WTC11 (cell line): Measurements from ENCODE around the gene ANG. TPM values are rescaled to one million over a fixed set of nuclear protein-coding genes. Genes with fewer than 3 reads are reported as not detected.
"Not testable (repeated sequence)": the region's sequence is repeated elsewhere in the genome, so short reads cannot be mapped to it uniquely, and the experiment has no call there.

Experiments
- ATAC-seq: fragments of 200-7000 bp; cut with Tn5 transposase; 2 replicates; pipeline ENCODE4 v1.10.0; 2021; ENCODE audit warnings: mild to moderate bottlenecking, moderate library complexity
- CTCF ChIA-PET: fragments of 300-600 bp; sonication (Branson Sonifier 250); formaldehyde crosslinking; loops from one replicate; lab custom pipeline; 2021; ENCODE audit warnings: antibody characterized with exemption; lab: Charles Lee
- POLR2A ChIA-PET: fragments of 350-600 bp; sonication (Branson Sonifier 250); formaldehyde crosslinking; loops from one replicate; lab custom pipeline; 2021; ENCODE audit warnings: antibody characterized with exemption; lab: Charles Lee
- DNase-seq: peaks from one replicate; pipeline ENCODE4 v3.0.0; 2021; ENCODE audit warnings: low spot score
- H3K27ac Mint-ChIP-seq: 2 replicates; pipeline ENCODE4 v1.8.0; 2021; ENCODE audit warnings: mixed read lengths
- H3K27me3 Mint-ChIP-seq: 2 replicates; pipeline ENCODE4 v1.8.0; 2021; ENCODE audit warnings: low read depth, mild to moderate bottlenecking, moderate library complexity, mixed read lengths
- H3K36me3 Mint-ChIP-seq: 2 replicates; pipeline ENCODE4 v1.8.0; 2021; ENCODE audit warnings: mixed read lengths
- H3K4me1 Mint-ChIP-seq: 2 replicates; pipeline ENCODE4 v1.8.0; 2022; ENCODE audit warnings: mixed read lengths
- H3K4me3 Mint-ChIP-seq: 2 replicates; pipeline ENCODE4 v1.8.0; 2021; ENCODE audit warnings: mild to moderate bottlenecking, moderate library complexity, mixed read lengths
- H3K9me3 Mint-ChIP-seq: 2 replicates; pipeline ENCODE4 v1.8.0; 2021; ENCODE audit warnings: mixed read lengths
- ATF3 ChIP-seq: sonication (generic); formaldehyde crosslinking; conservative IDR thresholded peaks from 2 replicates; pipeline ENCODE4 v1.8.1; 2022; ENCODE audit warnings: mild to moderate bottlenecking, missing genetic modification reagents
- CTCF ChIP-seq: fragments of 200-600 bp; IDR thresholded peaks from 2 replicates; pipeline ENCODE4 v1.8.0; 2022; ENCODE audit warnings: antibody characterized with exemption
- E2F5 ChIP-seq: sonication (generic); formaldehyde crosslinking; IDR thresholded peaks from 2 replicates; pipeline ENCODE4 v1.8.1; 2022; ENCODE audit warnings: mild to moderate bottlenecking, moderate library complexity, missing genetic modification reagents
- EMX1 ChIP-seq: fragments of 250-450 bp; sonication (Bioruptor Pico); IDR thresholded peaks from 2 replicates; pipeline ENCODE4 v1.8.0; 2021; ENCODE audit warnings: mild to moderate bottlenecking
- ETV6 ChIP-seq: sonication (generic); formaldehyde crosslinking; IDR thresholded peaks from 2 replicates; pipeline ENCODE4 v1.8.1; 2022; ENCODE audit warnings: mild to moderate bottlenecking, missing genetic modification reagents
- FOXP4 ChIP-seq: sonication (generic); formaldehyde crosslinking; IDR thresholded peaks from 2 replicates; pipeline ENCODE4 v1.8.0; 2022; ENCODE audit warnings: mild to moderate bottlenecking, missing genetic modification reagents
- KAT7 ChIP-seq: sonication (generic); formaldehyde crosslinking; IDR thresholded peaks from 2 replicates; pipeline ENCODE4 v1.8.1; 2023; ENCODE audit warnings: missing genetic modification reagents, mild to moderate bottlenecking, borderline replicate concordance
- PRDM15 ChIP-seq: sonication (generic); formaldehyde crosslinking; IDR thresholded peaks from 2 replicates; pipeline ENCODE4 v1.8.0; 2022; ENCODE audit warnings: missing genetic modification reagents
- PREB ChIP-seq: sonication (generic); formaldehyde crosslinking; IDR thresholded peaks from 2 replicates; pipeline ENCODE4 v1.8.1; 2022; ENCODE audit warnings: mild to moderate bottlenecking, missing genetic modification reagents, moderate library complexity, borderline replicate concordance
- RORB ChIP-seq: fragments of 250-450 bp; sonication (Bioruptor Pico); IDR thresholded peaks from 2 replicates; pipeline ENCODE4 v1.9.0; 2021; ENCODE audit warnings: mild to moderate bottlenecking
- TCF7 ChIP-seq: sonication (generic); formaldehyde crosslinking; IDR thresholded peaks from 2 replicates; pipeline ENCODE4 v1.8.0; 2022; ENCODE audit warnings: mild to moderate bottlenecking, low read depth, missing genetic modification reagents, moderate library complexity
- TP53 ChIP-seq: sonication (generic); formaldehyde crosslinking; IDR thresholded peaks from 2 replicates; pipeline ENCODE4 v1.8.1; 2023; ENCODE audit warnings: mild to moderate bottlenecking, missing genetic modification reagents
- ZNF121 ChIP-seq: sonication (generic); formaldehyde crosslinking; IDR thresholded peaks from 2 replicates; pipeline ENCODE4 v1.8.0; 2023; ENCODE audit warnings: missing genetic modification reagents
- ZNF138 ChIP-seq: sonication (generic); formaldehyde crosslinking; conservative IDR thresholded peaks from 2 replicates; pipeline ENCODE4 v1.8.1; 2022; ENCODE audit warnings: mild to moderate bottlenecking, moderate library complexity, missing genetic modification reagents
- ZNF396 ChIP-seq: fragments of 250-450 bp; sonication (Bioruptor Pico); IDR thresholded peaks from 2 replicates; pipeline ENCODE4 v1.8.0; 2021; ENCODE audit warnings: mild to moderate bottlenecking, moderate library complexity, borderline replicate concordance
- total RNA-seq: library from RNA; stranded (reverse); gene quantifications from 3 replicates; pipeline ENCODE4 v1.2.3, GENCODE V29; 2021
- TF ChIP-seq, protein P1 (sequence below): sonication (generic); formaldehyde crosslinking; IDR thresholded peaks from 2 replicates; pipeline ENCODE4 v1.8.0; 2022; ENCODE audit warnings: mild to moderate bottlenecking, missing genetic modification reagents
- TF ChIP-seq, protein P2 (sequence below): fragments of 250-450 bp; sonication (Bioruptor Pico); IDR thresholded peaks from 2 replicates; pipeline ENCODE4 v1.9.0; 2021; ENCODE audit warnings: moderate library complexity, mild to moderate bottlenecking, inconsistent platforms, borderline replicate concordance

ANG gene
- total RNA-seq, 1 experiment from 2014 or later, result 4.8 TPM

DNA sequence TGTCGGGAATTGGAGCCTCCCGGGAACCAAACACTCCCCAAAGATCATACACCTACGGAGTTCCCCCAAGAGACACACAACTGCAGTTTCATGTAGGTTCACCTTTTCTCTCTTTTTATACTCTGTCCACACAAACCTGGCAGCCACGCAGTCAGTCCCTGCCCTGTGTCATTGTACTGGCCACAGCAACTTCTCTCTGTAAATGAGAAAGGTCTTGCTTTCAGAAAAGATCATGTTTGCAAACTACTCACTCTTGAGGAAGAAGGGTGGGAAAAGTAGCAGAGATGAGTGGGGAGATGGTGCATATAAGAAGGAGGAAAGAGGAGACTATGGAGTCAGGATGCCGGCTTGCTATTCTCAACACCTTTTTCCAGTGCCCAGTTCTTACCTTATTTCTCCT lies 10.4 kb downstream of the ANG start:
- no peaks in the 10 kb centered on the region; the same call in 1 of the 2 replicates for H3K27me3 Mint-ChIP-seq
- peaks cover 9% of the 10 kb centered on the region for H3K4me1 Mint-ChIP-seq
- TF ChIP-seq KAT7 (CRISPR knock-in tag) (no peak), EMX1 (CRISPR knock-in tag) (no peak), TCF7 (CRISPR knock-in tag) (no peak)
- TF ChIP-seq, protein P1, sequence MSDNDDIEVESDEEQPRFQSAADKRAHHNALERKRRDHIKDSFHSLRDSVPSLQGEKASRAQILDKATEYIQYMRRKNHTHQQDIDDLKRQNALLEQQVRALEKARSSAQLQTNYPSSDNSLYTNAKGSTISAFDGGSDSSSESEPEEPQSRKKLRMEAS (CRISPR knock-in tag), result no peak
- no peak overlapping the region for H3K4me3 Mint-ChIP-seq
- peaks cover 4% of the 10 kb centered on the region; the same call in 1 of the 2 replicates for H3K9me3 Mint-ChIP-seq
- DNase-seq (no peak), ATAC-seq (no peak)
- H3K27ac Mint-ChIP-seq, result no peak overlapping the region
- POLR2A ChIA-PET, result no interaction called here
- CTCF ChIA-PET, result interaction anchor here (0.7 to 1.0 kb wide), 2 partner anchors 138 to 157 kb away, joined by 3 to 6 read pairs; no protein-coding TSS in a partner anchor
- peaks cover 3% of the 10 kb centered on the region; the same call in 1 of the 2 replicates for H3K36me3 Mint-ChIP-seq

- ATAC-seq, result no peak
- peaks cover 4% of the 10 kb centered on the region; the same call in 1 of the 2 replicates for H3K9me3 Mint-ChIP-seq
- ChIA-PET POLR2A (no interaction called here), CTCF (interaction anchor here (1.0 to 2.3 kb wide), 4 partner anchors 156 to 271 kb away, joined by 5 to 11 read pairs (median 8); no protein-coding TSS in a partner anchor)
- peaks cover 9% of the 10 kb centered on the region for H3K4me1 Mint-ChIP-seq
- peaks cover 3% of the 10 kb centered on the region; the same call in 1 of the 2 replicates for H3K36me3 Mint-ChIP-seq
- TF ChIP-seq ATF3 (CRISPR knock-in tag), result no peak
- TF ChIP-seq ZNF138 (CRISPR knock-in tag), result no peak
- TF ChIP-seq PRDM15 (CRISPR knock-in tag), result no peak
- TF ChIP-seq ZNF121 (CRISPR knock-in tag), result no peak
- TF ChIP-seq, protein P2, sequence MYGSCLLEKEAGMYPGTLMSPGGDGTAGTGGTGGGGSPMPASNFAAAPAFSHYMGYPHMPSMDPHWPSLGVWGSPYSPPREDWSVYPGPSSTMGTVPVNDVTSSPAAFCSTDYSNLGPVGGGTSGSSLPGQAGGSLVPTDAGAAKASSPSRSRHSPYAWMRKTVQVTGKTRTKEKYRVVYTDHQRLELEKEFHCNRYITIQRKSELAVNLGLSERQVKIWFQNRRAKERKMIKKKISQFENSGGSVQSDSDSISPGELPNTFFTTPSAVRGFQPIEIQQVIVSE (CRISPR knock-in tag), result no peak
- no peak for TF ChIP-seq ETV6 (CRISPR knock-in tag)
- TF ChIP-seq E2F5 (CRISPR knock-in tag), result no peak
- no peak for TF ChIP-seq PREB (CRISPR knock-in tag)
- no peak for TF ChIP-seq ZNF396
- no peak for TF ChIP-seq FOXP4
- TF ChIP-seq CTCF, result no peak
- no peak for TF ChIP-seq RORB (CRISPR knock-in tag)
- TF ChIP-seq TP53 (CRISPR knock-in tag), result no peak
- no peak overlapping the region for H3K4me3 Mint-ChIP-seq
- no peaks in the 10 kb centered on the region; the same call in 1 of the 2 replicates for H3K27me3 Mint-ChIP-seq
- no peak for DNase-seq
- H3K27ac Mint-ChIP-seq, result no peak overlapping the region
These were observed 11.4 kb downstream of the ANG start for GRCh38 chr14:20699931-20700330.

DNA sequence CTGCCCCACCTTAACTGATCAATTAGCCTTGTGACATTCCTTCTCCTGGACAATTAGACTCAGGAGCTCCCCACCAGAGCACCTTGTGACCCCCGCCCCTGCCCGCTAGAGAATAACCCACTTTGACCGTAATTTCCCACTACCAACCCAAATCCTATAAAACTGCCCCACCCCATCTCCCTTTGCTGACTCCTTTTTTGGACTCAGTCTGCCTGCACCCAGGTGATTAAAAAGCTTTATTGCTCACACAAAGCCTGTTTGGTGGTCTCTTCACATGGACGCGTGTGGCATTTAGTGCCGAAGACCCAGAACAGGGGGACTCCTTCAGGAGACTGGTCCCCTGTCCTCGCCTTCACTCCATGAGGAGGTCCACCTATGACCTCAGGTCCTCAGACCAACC lies 12.4 kb downstream of the ANG start:
- ATAC-seq, POLR2A ChIA-PET, DNase-seq, H3K9me3 Mint-ChIP-seq, H3K36me3 Mint-ChIP-seq, H3K27ac Mint-ChIP-seq, H3K4me1 Mint-ChIP-seq, H3K27me3 Mint-ChIP-seq, H3K4me3 Mint-ChIP-seq: not testable (repeated sequence)
- CTCF ChIA-PET, result interaction anchor here (0.6 to 2.3 kb wide), 4 partner anchors 44 to 270 kb away, joined by 3 to 11 read pairs (median 7); no protein-coding TSS in a partner anchor
